GM11168 (cell line): ENCODE results near the gene ZNF487.
"Not testable (repeated sequence)": the region's sequence is repeated elsewhere in the genome, so short reads cannot be mapped to it uniquely, and the experiment has no call there.

Experiments used
- in situ Hi-C: fragments of 300-500 bp; cut with MboI; formaldehyde crosslinking; loops from one replicate; pipeline ENCODE4 v1.12.0; 2022; ENCODE audit warnings: low sequenced_read_pairs; ENCODE audit not compliant: unreplicated experiment

ZNF487 gene

DNA sequence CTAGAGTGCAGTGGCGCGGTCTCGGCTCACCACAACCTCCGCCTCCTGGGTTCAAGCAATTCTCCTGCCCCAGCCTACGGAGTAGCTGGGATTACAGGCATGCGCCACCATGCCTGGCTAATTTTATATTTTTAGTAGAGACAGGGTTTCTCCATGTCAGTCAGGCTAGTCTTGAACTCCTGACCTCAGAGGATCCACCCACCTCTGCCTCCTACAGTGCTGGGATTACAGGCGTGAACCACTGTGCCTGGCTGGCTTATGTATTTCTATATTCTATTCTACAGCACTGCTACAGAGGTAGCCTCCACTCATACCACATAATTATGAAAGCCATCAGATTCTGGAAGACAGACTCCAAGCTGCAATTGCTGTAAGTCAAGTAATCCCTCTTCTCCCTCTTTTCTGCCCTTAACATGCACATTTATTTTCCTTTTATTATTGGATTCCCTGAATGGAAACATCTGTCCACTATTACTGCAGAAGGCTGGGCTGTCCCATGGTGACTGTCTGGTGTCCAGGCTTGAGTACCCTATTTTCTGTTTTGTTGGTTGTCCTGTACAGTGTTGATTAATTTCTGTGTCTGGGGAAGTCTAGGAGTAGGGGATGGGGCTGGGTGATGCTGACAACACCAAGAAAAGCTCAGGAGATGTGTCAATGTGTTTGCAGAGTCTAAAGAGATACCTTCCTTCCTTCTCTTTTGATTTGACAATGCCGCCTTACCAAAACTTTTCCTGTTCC is 5.8 kb upstream of the ZNF487 start:
- in situ Hi-C loops, result no loop called here

DNA sequence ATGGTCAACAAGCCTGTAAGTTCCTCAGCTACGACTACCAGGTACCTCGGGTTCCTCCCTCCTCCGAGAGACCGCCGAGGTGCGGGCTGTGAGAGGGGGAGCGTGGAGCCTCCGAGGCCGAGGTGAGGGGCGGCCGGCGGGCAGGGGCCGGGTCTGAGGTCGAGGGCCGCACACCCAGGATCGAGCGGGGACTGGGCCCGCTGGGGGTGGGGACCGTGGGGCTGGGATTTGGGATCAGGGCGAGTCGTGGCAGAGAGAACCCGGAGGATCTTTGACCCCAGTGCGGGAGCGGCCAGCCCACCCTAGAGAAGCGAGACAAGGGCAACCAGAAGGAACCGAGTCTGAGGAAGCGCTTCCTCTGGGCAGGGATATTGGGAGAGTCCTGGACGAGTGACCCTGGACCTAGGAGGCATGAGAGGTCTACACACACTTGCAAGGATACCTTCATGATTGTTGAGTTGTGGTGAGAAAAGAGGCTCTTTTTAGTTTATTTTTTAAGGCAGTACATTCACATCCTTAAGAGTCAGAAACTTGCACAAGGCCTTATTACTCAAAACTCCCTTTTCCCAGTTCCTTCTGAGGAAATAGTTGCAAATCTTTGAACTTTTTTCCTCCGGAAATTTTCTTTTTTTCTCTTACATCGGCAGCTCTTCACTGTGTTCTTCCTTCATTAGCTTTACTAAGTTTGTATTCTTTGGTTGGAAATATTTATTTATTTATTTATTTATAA is 395 bp downstream of the ZNF487 start:
- in situ Hi-C loops, result no loop called here

DNA sequence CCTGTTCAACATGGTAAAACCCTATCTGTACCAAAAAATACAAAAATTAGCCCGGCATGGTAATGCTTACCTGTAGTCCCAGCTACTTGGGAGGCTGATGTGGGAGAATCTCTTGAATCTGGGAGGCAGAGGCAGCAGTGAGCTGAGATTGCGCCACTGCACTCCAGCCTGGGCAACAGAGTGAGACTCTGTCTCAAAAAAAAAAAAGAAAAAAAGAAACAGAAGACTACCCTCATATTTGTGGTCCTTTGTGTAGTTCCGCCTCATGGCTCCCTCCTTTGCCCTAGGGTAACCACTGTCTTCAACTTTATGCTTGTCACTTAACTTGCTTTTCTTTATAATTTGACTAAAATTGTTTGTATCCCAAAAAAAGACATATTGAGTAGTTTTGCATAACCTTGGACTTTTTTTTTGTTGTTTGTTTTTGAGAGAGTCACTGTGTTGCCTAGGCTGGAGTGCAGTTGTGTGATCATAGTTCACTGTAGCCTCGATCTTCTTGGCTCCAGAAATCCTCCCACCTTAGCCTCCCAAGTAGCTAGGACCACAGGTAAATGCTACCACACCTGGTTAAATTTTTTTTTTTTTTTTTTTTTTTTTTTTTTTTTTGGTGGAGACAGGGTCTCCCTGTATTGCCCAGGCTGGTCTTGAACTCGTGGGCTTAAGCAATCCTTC is 3.7 kb downstream of the ZNF487 start:
- in situ Hi-C loops, result no loop called here

DNA sequence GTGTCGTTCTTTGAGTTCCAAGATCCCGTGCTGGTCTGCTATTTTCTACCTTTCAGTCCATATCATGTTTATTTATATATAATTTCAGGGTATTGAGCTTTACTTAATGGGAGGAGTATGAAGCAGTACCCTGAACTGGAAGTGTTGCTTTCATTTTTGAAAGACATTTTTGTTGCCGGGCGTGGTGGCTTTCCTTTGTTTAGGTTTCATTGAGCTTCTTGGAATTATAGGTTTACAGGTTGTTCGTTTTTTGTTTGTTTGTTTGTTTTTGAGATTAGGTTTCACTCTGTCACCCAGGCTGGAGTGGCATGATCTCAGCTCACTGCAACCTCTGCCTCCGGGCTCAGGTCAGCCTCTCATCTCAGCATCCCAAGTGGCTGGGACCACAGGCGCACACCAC is 7.4 kb downstream of the ZNF487 start:
- in situ Hi-C loops, result no loop called here

DNA sequence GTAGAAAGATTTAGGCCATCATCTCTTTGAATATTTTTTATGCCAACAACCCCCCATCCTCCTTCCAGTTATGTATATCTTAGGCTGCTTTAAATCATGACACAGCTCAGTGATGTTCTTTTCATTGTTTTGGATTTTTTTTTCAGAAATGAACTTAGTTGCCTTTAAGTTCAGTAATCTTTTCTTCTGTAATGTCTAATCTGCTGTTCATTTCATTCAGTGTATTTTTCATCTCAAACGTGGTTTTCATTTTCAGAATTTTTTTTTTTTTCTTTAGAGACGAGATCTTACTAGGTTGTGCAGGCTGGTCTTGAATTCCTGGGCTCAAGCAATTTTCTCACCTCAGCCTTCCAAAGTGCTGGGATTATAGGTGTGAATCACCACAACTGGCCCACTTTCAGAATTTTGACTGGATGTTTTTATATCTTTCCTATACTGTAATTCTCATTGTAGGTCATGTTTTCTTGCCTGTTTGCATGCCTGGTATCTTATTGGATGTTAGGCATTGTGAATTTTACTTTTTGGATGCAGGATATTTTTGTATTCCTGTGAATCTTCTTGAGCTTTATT is 8.1 kb downstream of the ZNF487 start:
- in situ Hi-C loops, result no loop called here

DNA sequence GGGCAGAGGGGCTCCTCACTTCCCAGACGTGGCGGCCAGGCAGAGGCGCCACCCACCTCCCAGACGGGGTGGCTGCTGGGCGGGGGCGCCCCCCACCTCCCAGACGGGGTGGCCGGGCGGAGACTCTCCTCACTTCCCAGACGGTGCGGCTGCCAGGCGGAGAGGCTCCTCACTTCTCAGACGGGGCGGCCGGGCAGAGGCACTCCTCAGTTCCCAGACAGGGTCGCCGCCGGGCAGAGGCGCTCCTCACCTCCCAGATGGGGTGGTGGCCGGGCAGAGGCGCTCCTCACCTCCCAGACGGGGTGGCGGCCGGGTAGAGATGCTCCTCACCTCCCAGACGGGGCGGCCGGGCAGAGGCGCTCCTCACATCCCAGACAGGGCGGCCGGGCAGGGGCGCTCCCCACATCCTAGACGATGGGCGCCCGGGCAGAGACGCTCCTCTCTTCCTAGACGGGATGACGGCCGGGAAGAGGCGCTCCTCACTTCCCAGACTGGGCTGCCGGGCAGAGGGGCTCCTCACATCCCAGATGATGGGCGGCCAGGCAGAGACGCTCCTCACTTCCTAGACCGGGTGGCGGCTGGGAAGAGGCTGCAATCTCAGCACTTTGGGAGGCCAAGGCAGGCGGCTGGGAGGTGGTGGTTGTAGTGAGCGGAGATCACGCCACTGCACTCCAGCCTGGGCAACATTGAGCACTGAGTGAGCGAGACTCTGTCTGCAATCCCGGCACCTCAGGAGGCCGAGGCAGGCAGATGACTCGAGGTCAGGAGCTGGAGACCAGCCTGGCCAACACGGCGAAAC is 9.5 kb downstream of the ZNF487 start:
- in situ Hi-C loops, result not testable (repeated sequence)

DNA sequence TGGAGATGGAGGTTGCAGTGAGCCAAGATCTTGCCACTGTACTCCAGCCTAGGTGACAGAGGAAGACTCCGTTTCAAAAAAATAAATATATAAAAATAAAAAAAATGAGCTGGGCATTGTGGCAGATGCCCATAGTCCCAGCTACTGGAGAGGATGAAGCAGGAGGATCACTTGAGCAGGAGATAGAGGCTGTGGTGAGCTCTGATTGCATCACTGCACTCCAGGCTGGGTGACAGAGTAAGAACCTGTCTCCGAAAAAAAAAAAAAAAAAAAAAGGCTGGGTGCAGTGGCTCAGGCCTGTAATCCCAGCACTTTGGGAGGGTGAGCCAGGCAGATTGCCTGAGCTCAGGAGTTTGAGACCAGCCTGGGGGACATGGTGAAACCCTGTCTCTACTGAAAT is 11.8 kb downstream of the ZNF487 start:
- in situ Hi-C loops, result no loop called here

DNA sequence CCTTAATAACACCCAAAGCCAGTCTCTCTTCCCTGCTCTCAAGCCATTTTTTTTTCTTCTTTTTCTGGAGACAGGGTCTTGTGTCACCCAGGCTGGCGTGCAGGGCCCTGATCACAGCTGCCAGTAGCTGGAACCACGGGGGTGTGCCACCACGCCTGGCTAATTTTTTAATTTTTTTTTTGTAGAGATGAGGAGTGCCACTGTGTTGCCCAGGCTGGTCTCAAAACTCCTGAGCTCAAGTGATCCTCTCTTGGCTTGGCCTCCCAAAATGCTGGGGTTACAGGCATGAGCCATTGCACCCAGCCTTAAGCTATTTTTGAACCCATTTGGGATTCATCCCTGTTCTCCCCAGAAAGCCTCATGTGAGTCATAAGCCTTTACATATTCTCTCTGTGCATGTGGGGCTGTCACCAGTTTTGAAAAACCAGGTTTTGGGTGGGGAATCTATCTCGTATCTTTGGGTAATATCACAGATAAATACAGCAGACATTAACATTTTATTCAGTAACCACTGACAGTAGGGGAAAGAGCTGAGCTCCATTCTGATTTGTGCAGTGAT is 15.5 kb downstream of the ZNF487 start:
- in situ Hi-C loops, result no loop called here

DNA sequence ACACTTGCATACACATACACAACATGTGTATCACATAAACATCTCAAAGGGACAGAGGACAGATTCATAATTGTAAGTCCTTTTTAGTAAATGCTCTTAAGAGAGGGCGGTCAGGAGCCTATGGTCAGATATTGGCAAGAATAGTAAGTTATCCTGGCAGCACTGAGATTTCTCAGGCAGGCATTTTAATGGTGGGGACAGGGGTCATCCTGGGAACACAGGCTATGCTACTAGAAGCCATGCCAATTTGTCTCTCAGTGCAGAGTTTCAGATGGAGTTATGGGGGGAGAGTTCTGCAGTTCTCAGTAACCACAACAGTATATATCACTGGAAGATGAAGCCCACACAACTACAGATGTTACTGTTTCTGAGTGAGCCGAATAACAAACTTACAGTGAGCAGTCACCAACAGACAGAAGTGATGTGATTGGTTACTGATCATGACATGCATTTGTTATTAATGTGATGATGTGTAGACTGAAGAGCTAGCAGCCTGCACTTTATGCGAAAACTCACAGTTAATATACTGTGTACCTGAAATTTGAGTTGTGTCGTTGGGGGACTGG is 16.4 kb downstream of the ZNF487 start:
- in situ Hi-C loops, result no loop called here

DNA sequence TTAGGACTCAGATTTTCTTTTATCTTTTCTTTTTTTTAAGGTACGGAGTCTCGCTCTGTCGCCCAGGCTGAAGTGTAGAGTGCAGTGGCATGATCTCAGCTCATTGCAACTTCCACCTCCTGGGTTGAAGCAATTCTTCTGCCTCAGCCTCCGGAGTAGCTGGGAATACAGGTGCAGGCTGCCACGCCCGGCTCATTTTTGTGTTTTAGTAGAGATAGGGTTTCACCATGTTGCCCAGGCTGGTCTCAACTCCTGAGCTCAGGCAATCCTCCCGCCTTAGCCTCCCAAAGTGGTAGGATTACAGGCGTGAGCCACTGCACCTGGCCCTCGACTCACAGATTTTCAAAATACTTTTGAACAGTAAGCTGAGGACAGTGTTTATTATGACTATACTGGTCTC is 17.1 kb downstream of the ZNF487 start:
- in situ Hi-C loops, result not testable (repeated sequence)

DNA sequence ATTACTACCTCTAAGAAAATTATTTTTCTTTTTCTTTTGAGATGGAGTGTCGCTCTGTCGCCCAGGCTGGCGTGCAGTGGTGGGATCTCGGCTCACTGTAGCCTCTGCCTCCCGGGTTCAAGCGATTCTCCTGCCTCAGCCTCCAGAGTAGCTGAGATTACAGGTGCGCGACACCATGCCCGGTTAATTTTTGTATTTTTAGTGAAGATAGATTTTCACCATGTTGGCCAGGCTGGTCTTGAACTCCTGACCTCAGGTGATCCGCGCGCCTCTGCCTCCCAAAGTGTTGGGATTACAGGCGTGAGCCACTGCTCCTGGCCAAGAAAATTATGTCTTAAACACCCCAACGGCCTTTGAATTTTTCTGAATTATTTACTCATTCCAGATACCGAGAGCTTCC is 19.6 kb downstream of the ZNF487 start:
- in situ Hi-C loops, result not testable (repeated sequence)

DNA sequence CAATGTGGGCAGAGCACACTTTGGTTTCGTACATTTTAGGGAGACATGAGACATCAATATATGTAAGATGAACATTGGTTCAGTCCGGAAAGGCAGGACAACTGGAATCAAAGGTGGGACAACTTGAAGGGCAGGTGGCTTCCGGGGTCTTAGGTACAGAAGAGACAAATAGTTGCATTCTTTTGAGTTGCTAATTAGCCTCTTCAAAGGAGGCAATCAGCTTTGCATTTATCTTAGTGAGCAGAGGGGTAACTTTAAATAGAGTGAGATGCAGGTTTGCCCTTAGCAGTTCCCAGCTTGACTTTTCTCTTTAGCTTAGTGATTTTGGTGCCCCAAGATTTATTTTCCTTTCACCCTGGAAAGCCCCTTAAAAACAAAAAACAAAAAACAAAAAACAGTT is 21.3 kb downstream of the ZNF487 start:
- in situ Hi-C loops, result no loop called here

DNA sequence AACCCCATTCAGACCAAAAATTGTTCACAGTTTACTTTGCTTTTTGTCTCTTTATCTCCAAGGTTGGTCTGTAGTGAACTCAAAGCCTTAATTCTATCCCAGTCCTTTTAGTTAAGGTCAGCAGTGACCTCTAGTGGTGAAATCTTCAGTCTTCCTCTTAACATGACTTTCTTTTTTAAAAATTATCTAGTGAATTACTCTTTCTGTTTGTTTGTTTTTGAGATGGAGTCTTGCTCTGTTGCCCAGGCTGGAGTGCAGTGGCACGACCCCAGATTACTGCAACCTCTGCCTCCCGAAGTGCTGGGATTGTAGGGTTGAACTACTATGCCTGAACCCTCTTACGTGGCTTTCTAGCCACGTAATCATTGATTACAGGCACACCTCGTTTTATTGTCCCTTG is 25.0 kb downstream of the ZNF487 start:
- in situ Hi-C loops, result loop anchor here (5.0 kb wide), 1 partner anchor 170 kb away; no protein-coding TSS in a partner anchor

DNA sequence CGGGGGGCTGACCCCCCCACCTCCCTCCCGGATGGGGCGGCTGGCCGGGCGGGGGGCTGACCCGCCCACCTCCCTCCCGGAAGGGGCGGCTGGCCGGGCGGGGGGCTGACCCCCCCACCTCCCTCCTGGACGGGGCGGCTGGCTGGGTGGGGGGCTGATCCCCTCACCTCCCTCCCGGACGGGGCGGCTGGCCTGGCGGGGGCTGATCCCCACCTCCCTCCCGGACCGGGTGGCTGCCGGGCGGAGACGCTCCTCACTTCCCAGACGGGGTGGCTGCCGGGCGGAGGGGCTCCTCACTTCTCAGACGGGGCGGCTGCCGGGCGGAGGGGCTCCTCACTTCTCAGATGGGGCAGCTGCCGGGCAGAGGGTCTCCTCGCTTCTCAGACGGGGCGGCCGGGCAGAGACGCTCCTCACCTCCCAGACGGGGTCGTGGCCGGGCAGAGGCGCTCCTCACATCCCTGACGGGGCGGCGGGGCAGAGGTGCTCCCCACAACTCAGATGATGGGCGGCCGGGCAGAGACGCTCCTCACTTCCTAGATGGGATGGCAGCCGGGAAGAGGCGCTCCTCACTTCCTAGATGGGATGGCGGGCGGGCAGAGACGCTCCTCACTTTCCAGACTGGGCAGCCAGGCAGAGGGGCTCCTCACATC is 28.3 kb downstream of the ZNF487 start:
- in situ Hi-C loops, result not testable (repeated sequence)

DNA sequence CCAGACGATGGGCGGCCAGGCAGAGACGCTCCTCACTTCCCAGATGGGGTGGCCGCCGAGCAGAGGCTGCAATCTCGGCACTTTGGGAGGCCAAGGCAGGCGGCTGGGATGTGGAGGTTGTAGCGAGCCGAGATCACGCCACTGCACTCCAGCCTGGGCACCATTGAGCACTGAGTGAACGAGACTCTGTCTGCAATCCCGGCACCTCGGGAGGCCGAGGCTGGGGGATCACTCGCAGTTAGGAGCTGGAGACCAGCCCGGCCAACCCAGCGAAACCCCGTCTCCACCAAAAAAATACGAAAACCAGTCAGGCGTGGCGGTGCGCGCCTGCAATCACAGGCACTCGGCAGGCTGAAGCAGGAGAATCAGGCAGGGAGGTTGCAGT is 28.8 kb downstream of the ZNF487 start:
- in situ Hi-C loops, result not testable (repeated sequence)

DNA sequence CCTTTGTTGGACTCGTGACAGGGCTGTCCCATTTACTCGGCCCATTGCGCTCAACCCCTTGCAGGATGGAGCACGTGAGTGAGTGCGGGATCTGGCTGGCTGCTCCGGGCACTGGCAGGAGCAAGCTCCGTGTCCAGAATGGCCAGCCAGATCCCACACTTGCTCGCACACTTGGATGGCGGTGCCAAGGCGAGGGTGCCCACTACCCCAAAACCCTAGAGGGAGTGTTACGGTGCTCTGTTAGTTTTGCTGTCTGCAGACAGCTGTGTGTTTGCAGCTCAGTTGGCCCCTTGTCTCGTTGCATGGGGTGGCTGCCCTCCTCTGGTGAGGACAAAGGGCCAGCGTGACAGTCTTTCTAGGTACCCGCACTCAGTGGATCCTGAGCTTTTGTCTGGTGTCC is 34.2 kb downstream of the ZNF487 start:
- in situ Hi-C loops, result no loop called here

DNA sequence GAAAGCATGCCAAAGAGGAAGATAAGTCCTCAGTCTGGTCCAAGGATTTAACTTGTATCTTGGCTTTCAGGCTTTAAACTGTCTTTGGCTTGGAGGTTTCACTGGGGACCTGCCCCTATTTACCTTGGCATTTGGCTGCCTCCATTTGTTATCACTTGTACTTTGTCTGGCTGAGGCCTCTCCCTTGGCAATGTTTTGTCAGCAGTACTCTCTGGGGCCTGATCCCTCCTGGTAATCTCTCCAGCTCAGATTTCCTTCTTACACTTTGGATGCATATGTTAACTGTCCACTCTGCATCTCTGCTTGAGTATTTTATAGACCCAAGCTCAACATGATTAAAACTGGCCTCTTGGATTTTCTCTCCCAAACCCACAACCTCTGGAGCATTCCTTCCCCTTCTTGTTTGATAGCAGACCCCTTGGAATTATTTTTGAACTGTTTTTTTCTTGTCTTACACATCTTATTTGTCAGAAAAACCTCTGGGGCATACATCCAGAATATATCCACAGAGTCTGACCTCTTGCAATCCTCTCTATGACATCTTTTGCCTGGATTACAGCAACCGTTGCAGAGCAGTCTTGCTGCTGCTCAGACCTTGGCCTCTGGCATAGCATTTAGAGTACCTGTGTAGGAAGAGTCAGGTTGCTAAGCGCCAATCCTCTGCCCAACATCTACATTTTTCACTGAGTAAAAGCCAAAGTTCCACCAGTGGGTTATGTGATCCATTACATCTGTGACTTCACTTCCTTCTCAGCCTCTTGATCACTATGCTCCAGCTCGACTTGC is 35.2 kb downstream of the ZNF487 start:
- in situ Hi-C loops, result no loop called here

DNA sequence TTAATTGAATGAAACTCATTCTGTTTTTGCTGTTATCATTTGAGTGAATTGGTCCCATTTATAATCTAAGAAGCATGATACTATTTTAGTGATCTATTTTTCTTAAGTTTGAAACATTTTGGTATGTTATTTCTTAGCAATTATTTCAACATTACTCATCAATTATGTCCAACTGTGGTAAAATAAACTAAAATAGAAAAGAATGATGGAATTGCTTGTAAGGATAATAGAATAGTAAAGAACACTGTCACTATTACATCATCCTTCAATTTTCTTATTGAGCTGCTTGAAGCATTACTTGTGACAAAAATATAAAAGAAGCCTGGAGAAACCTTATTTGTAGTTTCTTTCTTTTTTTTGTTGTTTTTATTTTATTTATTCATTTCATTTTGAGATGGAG is 42.4 kb downstream of the ZNF487 start:
- in situ Hi-C loops, result no loop called here
